DMS53 (cell line): ENCODE results near the gene CMSS1.

ENCODE experiments used
- DNase-seq: peaks from one replicate; lab custom pipeline; 2025; lab: John Stamatoyannopoulos, UW

The CMSS1 gene

GRCh38 chr3:99875581-99875928 lies 57.9 kb downstream of the CMSS1 start:
- peak; percentile 57 for DNase-seq

GRCh38 chr3:99875929-99876841 lies 58.5 kb downstream of the CMSS1 start:
- DNase-seq: peak; percentile 83

GRCh38 chr3:99877031-99877579 lies 59.4 kb downstream of the CMSS1 start:
- DNase-seq: no peak

DNA sequence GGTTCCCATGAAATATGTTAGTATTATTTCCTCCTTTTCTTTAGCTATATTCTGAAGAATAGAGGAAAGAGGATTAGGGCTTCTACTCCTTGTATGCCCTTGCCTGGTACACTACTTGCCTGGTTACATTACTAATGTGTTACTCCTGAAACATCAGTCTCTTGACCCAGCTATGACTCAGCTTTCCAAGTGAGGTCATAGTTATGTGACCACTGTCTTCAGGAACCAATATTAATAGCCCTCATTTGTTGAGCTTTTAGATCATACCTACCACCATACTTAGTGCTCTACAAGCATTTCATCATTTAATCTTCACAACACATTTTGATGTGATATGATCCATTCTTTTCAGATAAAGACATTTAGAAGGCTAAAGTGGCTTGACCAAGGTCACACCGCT lies 60.3 kb downstream of the CMSS1 start:
- peak; percentile 73 for DNase-seq

DNA sequence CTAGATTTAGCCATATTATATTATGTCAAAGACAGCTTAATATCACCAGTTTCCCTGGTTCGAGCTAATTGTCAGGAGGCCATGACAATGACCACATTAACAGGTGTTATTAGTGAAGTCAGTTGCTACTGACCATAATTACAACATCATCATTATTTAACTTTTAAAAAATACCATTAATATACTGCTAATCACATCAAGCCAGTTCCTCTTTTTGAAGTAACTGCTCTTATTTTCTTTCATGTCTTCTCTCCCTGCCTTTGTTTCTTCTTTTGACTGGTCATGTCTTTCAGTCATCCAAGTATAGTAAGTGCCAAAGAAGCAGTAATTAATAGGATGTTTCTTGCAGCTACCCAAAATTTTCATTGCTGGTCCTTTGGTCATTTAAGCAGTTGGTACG lies 61.6 kb downstream of the CMSS1 start:
- DNase-seq: no peak

DNA sequence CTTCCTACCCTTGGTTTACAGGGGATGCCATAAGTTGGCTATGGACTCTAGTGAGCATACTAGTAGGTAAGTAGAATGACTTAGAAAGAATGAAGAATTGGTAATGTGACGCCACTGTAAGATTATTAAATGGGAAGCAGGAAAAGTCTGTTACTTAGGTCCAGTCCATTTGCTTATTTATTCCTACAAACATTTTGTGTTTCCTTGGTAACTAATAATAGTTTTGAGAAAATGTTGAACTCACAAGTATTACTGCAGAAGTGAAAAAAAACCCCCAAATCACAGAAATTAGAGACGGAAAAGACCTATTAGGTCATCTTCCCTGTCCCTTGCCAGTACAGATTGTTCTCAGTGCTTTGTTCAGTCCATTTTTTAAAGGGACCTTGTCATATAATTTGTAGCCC lies 63.5 kb downstream of the CMSS1 start:
- DNase-seq: no peak

DNA sequence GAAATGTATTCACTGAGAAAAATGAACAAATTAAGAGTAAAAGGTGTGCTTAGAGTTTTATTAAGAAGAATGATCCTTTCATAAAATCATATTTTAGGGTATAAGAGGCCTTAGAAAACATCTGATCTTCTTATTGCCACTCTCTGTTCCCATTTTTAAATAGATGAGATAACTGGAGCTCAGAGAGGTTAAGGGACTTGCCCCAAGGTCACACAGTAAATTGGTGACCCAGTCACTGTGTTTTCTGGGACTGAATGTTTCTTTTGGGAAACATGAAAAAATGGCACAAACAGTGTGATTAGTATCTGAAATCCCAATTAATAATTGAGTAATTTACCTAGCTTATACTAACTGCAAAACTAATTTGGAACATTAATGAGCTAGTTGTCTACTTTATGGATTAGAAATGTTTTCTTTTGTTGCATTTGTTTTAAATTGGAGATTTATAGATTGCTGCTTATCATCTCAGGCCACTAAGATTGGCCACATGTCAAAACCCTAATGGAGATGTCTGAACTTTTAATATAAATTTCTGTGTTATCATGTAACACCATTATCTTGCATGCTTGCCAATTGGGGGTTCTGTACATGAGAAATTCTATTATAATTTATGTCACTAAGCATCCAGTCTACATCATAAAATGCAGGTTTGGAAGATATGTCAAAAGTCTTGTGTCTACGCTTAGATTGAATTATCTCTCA lies 64.9 kb downstream of the CMSS1 start:
- DNase-seq: no peak

GRCh38 chr3:99883138-99883461 lies 65.4 kb downstream of the CMSS1 start:
- no peak for DNase-seq

DNA sequence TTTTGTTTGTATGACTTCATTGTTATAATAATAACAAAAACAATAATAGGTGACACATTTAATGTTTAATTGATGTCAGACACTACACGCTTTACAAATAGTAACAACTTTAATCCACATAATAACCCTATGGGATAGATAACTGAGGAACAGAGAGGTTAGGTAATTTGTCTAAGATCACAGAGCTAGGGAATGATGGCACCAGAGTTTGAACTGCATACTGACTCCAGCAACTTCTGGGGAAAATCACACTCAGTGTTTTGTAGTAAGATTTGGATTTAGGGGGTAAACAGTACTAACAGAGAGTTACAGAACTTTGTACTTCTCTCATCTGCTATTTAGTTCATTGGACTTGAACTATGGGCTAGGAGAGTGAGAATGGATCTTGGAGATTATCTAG lies 66.0 kb downstream of the CMSS1 start:
- no peak for DNase-seq

DNA sequence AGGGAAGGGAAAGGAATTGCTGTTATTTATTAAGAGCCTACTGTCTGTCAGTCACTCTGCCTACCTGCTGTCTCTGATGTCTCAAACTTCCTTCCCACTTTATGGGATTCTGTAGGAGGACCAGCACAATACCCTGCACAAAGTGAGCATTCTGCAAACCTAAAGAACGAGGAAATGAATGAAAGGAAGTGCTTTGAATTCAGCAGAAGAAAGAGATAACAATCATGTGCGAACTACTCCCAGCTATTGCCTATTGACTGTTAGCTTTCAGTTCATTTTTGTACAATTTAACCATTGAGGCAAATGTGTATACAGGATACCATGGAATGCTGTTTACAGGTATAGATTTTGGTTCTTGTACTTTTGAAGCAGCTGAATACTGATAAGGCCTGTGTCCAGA lies 66.8 kb downstream of the CMSS1 start:
- no peak for DNase-seq

- DNase-seq: no peak
These were observed 67.4 kb downstream of the CMSS1 start for GRCh38 chr3:99885085-99885484.

GRCh38 chr3:99885851-99886250 lies 68.2 kb downstream of the CMSS1 start:
- DNase-seq: no peak

DNA sequence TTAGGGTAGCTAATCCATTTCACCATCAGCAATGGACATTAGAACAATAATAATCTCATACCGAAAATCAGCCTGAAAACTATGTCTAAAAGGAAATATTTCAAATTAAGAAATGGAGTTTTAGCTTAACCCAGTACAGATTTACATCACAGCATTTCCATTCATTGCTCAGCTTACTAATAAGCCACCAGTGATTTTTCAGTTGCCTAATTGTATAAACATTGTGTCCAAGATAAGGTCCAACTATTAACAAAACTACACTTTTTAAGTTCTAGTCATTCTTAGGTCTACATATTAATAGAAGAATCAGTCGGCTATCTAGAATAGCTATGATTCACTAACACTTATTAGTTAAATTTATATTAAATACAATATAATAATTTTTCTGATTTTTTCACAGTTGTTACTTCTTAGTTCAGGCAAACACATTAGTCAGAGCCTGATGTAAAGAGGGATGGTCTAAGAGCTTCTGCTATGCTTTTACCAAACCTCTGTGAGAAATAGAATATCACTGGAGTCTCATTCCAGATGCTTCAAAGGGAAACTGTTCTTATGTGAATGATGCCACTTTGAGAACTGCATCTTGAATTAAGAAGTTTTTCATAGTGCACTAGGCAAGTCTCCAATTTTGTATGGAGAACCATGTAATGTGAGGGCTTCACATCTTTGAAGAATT lies 74.1 kb downstream of the CMSS1 start:
- DNase-seq: no peak

GRCh38 chr3:99892332-99892731 lies 74.7 kb downstream of the CMSS1 start:
- no peak for DNase-seq

- no peak for DNase-seq
These were observed 77.6 kb downstream of the CMSS1 start for GRCh38 chr3:99895131-99895696.

DNA sequence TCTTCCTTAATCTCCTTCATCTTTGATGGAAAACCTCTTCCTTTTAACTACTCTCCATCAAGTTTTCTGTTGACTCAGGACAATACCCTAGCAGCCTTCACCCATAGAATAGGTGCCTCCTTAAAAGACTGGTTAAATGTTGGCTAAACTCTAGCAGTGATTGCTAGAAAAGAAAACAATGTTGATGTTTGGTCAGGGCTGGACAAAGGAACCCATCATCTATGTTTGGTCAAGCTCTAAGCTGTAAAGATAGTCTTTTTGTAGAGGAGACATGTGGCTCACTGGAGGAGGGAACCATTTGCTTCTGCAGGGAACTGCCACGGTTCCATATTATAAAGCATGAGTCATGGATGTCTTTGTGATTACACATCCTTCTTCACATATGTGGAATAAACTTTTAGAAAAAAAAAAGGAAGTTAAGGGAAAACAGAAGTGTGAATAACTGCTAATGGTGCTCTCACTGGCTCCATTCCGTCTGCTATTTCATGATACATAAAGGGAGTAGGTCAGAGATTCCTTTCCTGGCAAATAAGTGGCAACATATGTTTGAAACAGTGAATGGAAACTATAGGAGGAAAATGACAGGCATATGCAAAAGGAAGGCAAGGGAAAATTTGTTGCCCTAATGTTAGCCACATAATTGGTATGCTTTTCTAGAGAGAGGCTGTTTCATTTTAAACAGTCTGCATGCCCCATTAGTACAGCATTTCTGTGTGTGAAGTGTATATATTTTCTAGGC lies 78.2 kb downstream of the CMSS1 start:
- DNase-seq: peak; percentile 65

DNA sequence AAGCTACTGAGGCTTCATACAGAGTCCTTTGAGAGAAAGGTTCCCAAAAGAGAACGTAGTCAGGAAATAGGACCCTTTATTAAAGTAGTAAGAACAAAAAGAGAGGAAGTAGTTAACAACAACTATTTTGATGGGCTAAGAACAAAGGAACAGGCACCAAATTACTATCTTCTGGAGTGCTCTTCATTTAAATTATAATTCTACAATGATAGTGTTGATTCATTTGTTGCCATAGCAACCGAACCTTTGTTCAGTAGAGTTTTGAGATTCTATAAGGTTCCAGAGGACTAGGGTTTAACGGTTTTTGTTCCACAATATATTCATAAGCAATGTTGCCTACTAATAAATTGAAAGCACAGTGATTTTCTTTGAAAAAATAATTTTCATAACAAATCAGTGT lies 78.8 kb downstream of the CMSS1 start:
- DNase-seq: peak; percentile 6

GRCh38 chr3:99899603-99900002 lies 81.9 kb downstream of the CMSS1 start:
- DNase-seq: no peak

DNA sequence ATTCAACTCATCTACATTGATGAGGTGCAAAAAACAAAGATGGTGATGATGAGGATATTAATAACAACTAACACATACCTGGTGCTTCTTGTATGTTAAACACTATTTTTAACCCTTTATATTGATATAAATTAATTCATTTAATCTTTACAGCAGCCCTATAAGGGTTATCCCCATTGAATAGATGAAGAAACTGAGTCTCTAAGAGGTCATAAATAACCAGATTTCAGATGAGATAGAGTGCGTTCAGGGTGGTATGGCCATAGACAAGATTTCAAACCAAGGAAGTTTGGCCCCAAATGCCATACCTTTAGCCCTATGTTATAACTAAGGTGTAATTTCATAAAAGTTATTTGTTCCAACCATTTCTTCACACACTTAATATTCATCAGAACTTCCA lies 82.6 kb downstream of the CMSS1 start:
- no peak for DNase-seq

DNA sequence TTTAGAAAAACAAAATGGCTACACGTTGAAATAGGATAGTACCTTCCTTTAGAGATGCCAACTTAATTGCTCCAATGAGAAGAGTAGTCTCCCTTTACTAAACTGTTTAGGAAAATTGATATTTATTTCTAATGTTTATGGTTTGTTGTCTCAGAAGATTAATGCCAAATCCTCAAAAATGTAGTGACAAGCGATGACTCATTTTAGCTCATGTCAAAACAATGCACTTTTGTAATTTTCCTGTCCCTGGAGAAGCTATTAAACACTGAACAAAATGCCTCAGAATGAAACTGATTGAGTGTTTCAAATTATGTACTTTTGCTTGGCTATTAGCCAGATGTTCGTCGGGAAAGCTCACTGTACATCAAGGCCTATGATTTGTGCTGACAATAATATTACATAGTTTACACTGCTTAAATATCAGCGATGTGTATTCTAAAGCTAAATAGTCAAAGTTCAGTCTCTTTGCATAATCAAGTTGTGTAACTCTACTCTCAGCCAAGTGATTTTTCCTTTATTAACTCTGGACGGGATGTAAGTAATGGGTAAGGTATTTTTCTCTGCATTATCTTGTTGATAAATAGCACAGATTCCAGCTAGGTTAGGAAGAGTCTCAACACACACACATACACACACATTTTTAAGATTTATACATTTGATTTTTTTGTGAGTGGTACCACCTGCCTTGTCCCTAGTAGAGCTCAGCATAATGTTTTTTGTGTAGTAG lies 83.7 kb downstream of the CMSS1 start:
- DNase-seq: peak; percentile 5

- no peak for DNase-seq
These were observed 84.4 kb downstream of the CMSS1 start for GRCh38 chr3:99902091-99902490.
